Activated T-helper 17 cell treated with anti-CD3 and anti-CD28 coated beads, Interleukin-2, amount 50 U/mL, for 72 hours (primary cell): ENCODE data around the gene GPR183. TPM values are rescaled to one million over a fixed set of nuclear protein-coding genes. Genes with fewer than 3 reads are reported as not detected.

Experiments used
- ATAC-seq: fragments of 150-1000 bp; cut with Tn5 transposase; replicated peaks from 2 replicates; pipeline ENCODE4 v1.10.0; 2021; ENCODE audit warnings: mild to moderate bottlenecking, moderate library complexity
- H3K27ac Mint-ChIP-seq: one replicate; pipeline ENCODE4 v1.8.0; 2022; ENCODE audit warnings: mixed read lengths
- H3K27me3 Mint-ChIP-seq: one replicate; pipeline ENCODE4 v1.8.0; 2022; ENCODE audit warnings: mixed read lengths
- H3K36me3 Mint-ChIP-seq: one replicate; pipeline ENCODE4 v1.8.0; 2022; ENCODE audit warnings: low read depth, mild to moderate bottlenecking, mixed read lengths
- H3K4me1 Mint-ChIP-seq: one replicate; pipeline ENCODE4 v1.8.0; 2022; ENCODE audit warnings: mixed read lengths
- H3K4me3 Mint-ChIP-seq: one replicate; pipeline ENCODE4 v1.8.0; 2022; ENCODE audit warnings: mild to moderate bottlenecking, mixed read lengths
- H3K9me3 Mint-ChIP-seq: one replicate; pipeline ENCODE4 v1.8.0; 2022; ENCODE audit warnings: mixed read lengths
- total RNA-seq, 2 donors: library from RNA; stranded (reverse); gene quantifications; one replicate each; pipeline ENCODE4 v1.2.3, GENCODE V29; 2022

GPR183 gene
- total RNA-seq, 2 donors from 2014 or later = 92.4 to 95.1 TPM

GRCh38 chr13:99270518-99270917 is 36.7 kb downstream of the GPR183 start:
- H3K9me3 Mint-ChIP-seq = peaks cover 3% of the 10 kb centered on the region
- H3K4me1 Mint-ChIP-seq = peaks cover 60% of the 10 kb centered on the region

GRCh38 chr13:99269627-99270241 is 37.5 kb downstream of the GPR183 start:
- no peaks in the 10 kb centered on the region for H3K27me3 Mint-ChIP-seq
- peaks cover 57% of the 10 kb centered on the region for H3K4me1 Mint-ChIP-seq

More at GRCh38 chr13:99270518-99270917, 36.7 kb downstream of the GPR183 start:
- peaks cover 48% of the 10 kb centered on the region for H3K36me3 Mint-ChIP-seq
- peak overlapping the region; percentile 45 for H3K4me3 Mint-ChIP-seq
- no peaks in the 10 kb centered on the region for H3K27me3 Mint-ChIP-seq
- ATAC-seq = no peak
- H3K27ac Mint-ChIP-seq = peak overlapping the region; percentile 86

GRCh38 chr13:99268822-99269221 is 38.4 kb downstream of the GPR183 start:
- peaks cover 3% of the 10 kb centered on the region for H3K9me3 Mint-ChIP-seq
- H3K36me3 Mint-ChIP-seq = peaks cover 55% of the 10 kb centered on the region
- H3K4me3 Mint-ChIP-seq = no peak overlapping the region
- no peaks in the 10 kb centered on the region for H3K27me3 Mint-ChIP-seq
- peaks cover 57% of the 10 kb centered on the region for H3K4me1 Mint-ChIP-seq
- peak overlapping the region; percentile 55 for H3K27ac Mint-ChIP-seq
- no peak for ATAC-seq

More at GRCh38 chr13:99269627-99270241, 37.5 kb downstream of the GPR183 start:
- Mint-ChIP-seq H3K36me3 (peaks cover 48% of the 10 kb centered on the region), H3K27ac (peak overlapping the region; percentile 86), H3K9me3 (peaks cover 3% of the 10 kb centered on the region), H3K4me3 (peak overlapping the region; percentile 45)
- ATAC-seq = peak; percentile 65

GRCh38 chr13:99267927-99268326 is 39.3 kb downstream of the GPR183 start:
- no peak overlapping the region for H3K27ac Mint-ChIP-seq
- peaks cover 56% of the 10 kb centered on the region for H3K36me3 Mint-ChIP-seq
- H3K4me3 Mint-ChIP-seq = no peak overlapping the region
- H3K4me1 Mint-ChIP-seq = peaks cover 54% of the 10 kb centered on the region
- peaks cover 3% of the 10 kb centered on the region for H3K9me3 Mint-ChIP-seq
- H3K27me3 Mint-ChIP-seq = no peaks in the 10 kb centered on the region
- no peak for ATAC-seq

- no peaks in the 10 kb centered on the region for H3K9me3 Mint-ChIP-seq
- no peak overlapping the region for H3K27ac Mint-ChIP-seq
- ATAC-seq = no peak
- H3K4me3 Mint-ChIP-seq = no peak overlapping the region
- H3K4me1 Mint-ChIP-seq = peaks cover 50% of the 10 kb centered on the region
- H3K36me3 Mint-ChIP-seq = peaks cover 51% of the 10 kb centered on the region
- H3K27me3 Mint-ChIP-seq = no peaks in the 10 kb centered on the region
Measured at GRCh38 chr13:99266827-99267226, 40.4 kb downstream of the GPR183 start.

GRCh38 chr13:99265821-99266426 is 41.3 kb downstream of the GPR183 start:
- peaks cover 41% of the 10 kb centered on the region for H3K4me1 Mint-ChIP-seq
- no peaks in the 10 kb centered on the region for H3K9me3 Mint-ChIP-seq
- H3K27ac Mint-ChIP-seq = peak overlapping the region; percentile 85
- H3K4me3 Mint-ChIP-seq = peak overlapping the region; percentile 71
- no peaks in the 10 kb centered on the region for H3K27me3 Mint-ChIP-seq
- H3K36me3 Mint-ChIP-seq = peaks cover 53% of the 10 kb centered on the region
- peak; percentile 61 for ATAC-seq

- H3K27me3 Mint-ChIP-seq = no peaks in the 10 kb centered on the region
- H3K36me3 Mint-ChIP-seq = peaks cover 53% of the 10 kb centered on the region
- peak overlapping the region; percentile 71 for H3K4me3 Mint-ChIP-seq
- no peaks in the 10 kb centered on the region for H3K9me3 Mint-ChIP-seq
- H3K4me1 Mint-ChIP-seq = peaks cover 36% of the 10 kb centered on the region
- peak; percentile 83 for ATAC-seq
- H3K27ac Mint-ChIP-seq = peak overlapping the region; percentile 85
Measured at GRCh38 chr13:99265162-99265800, 41.9 kb downstream of the GPR183 start.

- peak overlapping the region; percentile 63 for H3K27ac Mint-ChIP-seq
- H3K9me3 Mint-ChIP-seq = no peaks in the 10 kb centered on the region
- H3K27me3 Mint-ChIP-seq = no peaks in the 10 kb centered on the region
- peaks cover 65% of the 10 kb centered on the region for H3K36me3 Mint-ChIP-seq
- H3K4me1 Mint-ChIP-seq = peaks cover 45% of the 10 kb centered on the region
- H3K4me3 Mint-ChIP-seq = peak overlapping the region; percentile 38
- no peak for ATAC-seq
Measured at GRCh38 chr13:99264051-99264450, 43.1 kb downstream of the GPR183 start.

- Mint-ChIP-seq H3K36me3 (peaks cover 61% of the 10 kb centered on the region), H3K27ac (peak overlapping the region; percentile 63), H3K4me1 (peaks cover 46% of the 10 kb centered on the region), H3K9me3 (no peaks in the 10 kb centered on the region), H3K4me3 (peak overlapping the region; percentile 38), H3K27me3 (no peaks in the 10 kb centered on the region)
- ATAC-seq = no peak
Measured at GRCh38 chr13:99263126-99263785, 43.9 kb downstream of the GPR183 start.

- Mint-ChIP-seq H3K27me3 (no peaks in the 10 kb centered on the region), H3K36me3 (peaks cover 73% of the 10 kb centered on the region), H3K4me3 (no peak overlapping the region), H3K27ac (no peak overlapping the region), H3K9me3 (no peaks in the 10 kb centered on the region), H3K4me1 (peaks cover 50% of the 10 kb centered on the region)
- no peak for ATAC-seq
Measured at GRCh38 chr13:99261059-99261458, 46.1 kb downstream of the GPR183 start.

GRCh38 chr13:99260216-99260615 is 47.0 kb downstream of the GPR183 start:
- ATAC-seq = no peak
- peak overlapping the region; percentile 85 for H3K27ac Mint-ChIP-seq
- peaks cover 48% of the 10 kb centered on the region for H3K4me1 Mint-ChIP-seq
- peaks cover 74% of the 10 kb centered on the region for H3K36me3 Mint-ChIP-seq
- H3K9me3 Mint-ChIP-seq = no peaks in the 10 kb centered on the region
- H3K27me3 Mint-ChIP-seq = no peaks in the 10 kb centered on the region
- peak overlapping the region; percentile 93 for H3K4me3 Mint-ChIP-seq

GRCh38 chr13:99258946-99259345 is 48.3 kb downstream of the GPR183 start:
- ATAC-seq = peak; percentile 43
- H3K9me3 Mint-ChIP-seq = no peaks in the 10 kb centered on the region
- H3K36me3 Mint-ChIP-seq = peaks cover 71% of the 10 kb centered on the region
- peak overlapping the region; percentile 85 for H3K27ac Mint-ChIP-seq
- H3K4me1 Mint-ChIP-seq = peaks cover 46% of the 10 kb centered on the region
- H3K4me3 Mint-ChIP-seq = peak overlapping the region; percentile 93
- no peaks in the 10 kb centered on the region for H3K27me3 Mint-ChIP-seq

GRCh38 chr13:99258210-99258860 is 48.9 kb downstream of the GPR183 start, which contains the start of gene GPR18:
TSS of gene GPR18 (minus strand) at chr13:99258379. CDS start at chr13:99255872, 2,507 bp downstream.
- ATAC-seq = peak; percentile 92
- Mint-ChIP-seq H3K27me3 (no peaks in the 10 kb centered on the region), H3K4me3 (peak within 1 kb of the TSS; percentile 93), H3K9me3 (no peaks in the 10 kb centered on the region), H3K4me1 (peaks cover 40% of the 10 kb centered on the region), H3K27ac (peak within 1 kb of the TSS; percentile 85), H3K36me3 (peaks cover 70% of the 10 kb centered on the region)

- Mint-ChIP-seq H3K36me3 (peaks cover 68% of the 10 kb centered on the region), H3K4me3 (peak overlapping the region; percentile 93), H3K9me3 (no peaks in the 10 kb centered on the region), H3K4me1 (peaks cover 39% of the 10 kb centered on the region), H3K27me3 (no peaks in the 10 kb centered on the region), H3K27ac (no peak overlapping the region)
- no peak for ATAC-seq
Measured at GRCh38 chr13:99257291-99257690, 49.9 kb downstream of the GPR183 start.
